ENCODE data around the gene SRRT. TPM values are rescaled to one million over a fixed set of nuclear protein-coding genes. Genes with fewer than 3 reads are reported as not detected.
"Not testable (repeated sequence)": the region's sequence is repeated elsewhere in the genome, so short reads cannot be mapped to it uniquely, and the experiment has no call there.

Gene SRRT
- total RNA-seq, 1 donor from 2014 or later: 229 TPM

GRCh38 chr7:100892364-100893317, 17.7 kb downstream of the SRRT start:
- intact Hi-C loops (cut with micrococcal nuclease): no loop called here

GRCh38 chr7:100893318-100893895, 18.5 kb downstream of the SRRT start:
- intact Hi-C loops (cut with micrococcal nuclease): no loop called here

- intact Hi-C loops (cut with micrococcal nuclease): no loop called here
These were observed 19.2 kb downstream of the SRRT start for GRCh38 chr7:100893910-100894721.

- intact Hi-C loops (cut with micrococcal nuclease): loop anchor here (1.0 kb wide), 1 partner anchor 71 kb away; no protein-coding TSS in a partner anchor
These were observed 20.2 kb downstream of the SRRT start for GRCh38 chr7:100894860-100895700.

- intact Hi-C loops (cut with micrococcal nuclease): loop anchor here (1.0 kb wide), 1 partner anchor 71 kb away; no protein-coding TSS in a partner anchor
These were observed 20.7 kb downstream of the SRRT start, which contains the start of gene ACHE for GRCh38 chr7:100895701-100895955. TSS of gene ACHE (minus strand) at chr7:100895888. CDS start at chr7:100894232, 1,656 bp downstream.

GRCh38 chr7:100895956-100896731, 21.2 kb downstream of the SRRT start:
- intact Hi-C loops (cut with micrococcal nuclease): loop anchor here (1.0 kb wide), 1 partner anchor 70 kb away; no protein-coding TSS in a partner anchor

- intact Hi-C loops (cut with micrococcal nuclease): loop anchor here (1.0 kb wide), 2 partner anchors 162 to 180 kb away; no protein-coding TSS in a partner anchor
These were observed 22.1 kb downstream of the SRRT start for GRCh38 chr7:100896732-100897608.

- intact Hi-C loops (cut with micrococcal nuclease): loop anchor here (1.0 kb wide), 2 partner anchors 161 to 179 kb away; no protein-coding TSS in a partner anchor
These were observed 23.0 kb downstream of the SRRT start for GRCh38 chr7:100897772-100898454.

- intact Hi-C loops (cut with micrococcal nuclease): no loop called here
These were observed 24.5 kb downstream of the SRRT start for GRCh38 chr7:100899432-100899831.

- intact Hi-C loops (cut with micrococcal nuclease): no loop called here
These were observed 26.1 kb downstream of the SRRT start for GRCh38 chr7:100900978-100901377.

GRCh38 chr7:100901921-100902332, 27.0 kb downstream of the SRRT start:
- intact Hi-C loops (cut with micrococcal nuclease): no loop called here

- intact Hi-C loops (cut with micrococcal nuclease): no loop called here
These were observed 27.7 kb downstream of the SRRT start for GRCh38 chr7:100902638-100903037.

GRCh38 chr7:100908512-100908911, 33.6 kb downstream of the SRRT start:
- intact Hi-C loops (cut with micrococcal nuclease): no loop called here

GRCh38 chr7:100910443-100910842, 35.5 kb downstream of the SRRT start:
- intact Hi-C loops (cut with micrococcal nuclease): not testable (repeated sequence)

- intact Hi-C loops (cut with micrococcal nuclease): no loop called here
These were observed 36.6 kb downstream of the SRRT start for GRCh38 chr7:100911484-100911883.

- intact Hi-C loops (cut with micrococcal nuclease): no loop called here
These were observed 39.4 kb downstream of the SRRT start for GRCh38 chr7:100914208-100914878.

GRCh38 chr7:100914879-100915447, 40.1 kb downstream of the SRRT start:
- intact Hi-C loops (cut with micrococcal nuclease): no loop called here

Measured in T-helper 1 cell treated with Interleukin-12 subunit alpha and Interleukin-12 subunit beta and Interleukin-4 antibody, amounts not matched to agents 30 ng/mL and 1 ng/mL, for 36 hours (primary cell).